Mesenchymal stem cell (in vitro differentiated cells and primary cell): Measurements from ENCODE around the gene PLXNA1.

Experiments
- DNase-seq: peaks from one replicate; pipeline ENCODE4 v3.0.0-alpha.2; 2013
- H2AFZ ChIP-seq: one replicate; pipeline ENCODE4 v1.6.1; 2013; ENCODE audit warnings: low read depth, mild to moderate bottlenecking, control low read depth, inconsistent platforms, low read length, moderate library complexity
- H2AK5ac ChIP-seq: 2 replicates; pipeline ENCODE4 v1.6.1; 2013; ENCODE audit warnings: low read length, moderate library complexity, mild to moderate bottlenecking, inconsistent platforms; ENCODE audit not compliant: severe bottlenecking
- H2BK120ac ChIP-seq: one replicate; pipeline ENCODE4 v1.6.1; 2013; ENCODE audit warnings: low read depth, mild to moderate bottlenecking, inconsistent platforms, low read length, moderate library complexity
- H2BK12ac ChIP-seq, 2 experiments: one replicate each; pipeline ENCODE4 v1.6.1; 2013; ENCODE audit warnings: inconsistent platforms in 2 of 2, low read length in 2 of 2, mild to moderate bottlenecking in 2 of 2, moderate library complexity in 2 of 2, control low read depth in 1 of 2
- H2BK15ac ChIP-seq: one replicate; pipeline ENCODE4 v1.6.1; 2013; ENCODE audit warnings: mild to moderate bottlenecking, low read depth, inconsistent platforms; ENCODE audit not compliant: poor library complexity, severe bottlenecking
- H2BK5ac ChIP-seq: 2 replicates; pipeline ENCODE4 v1.6.1; 2013; ENCODE audit warnings: low read depth, mild to moderate bottlenecking, low read length, control low read depth, inconsistent platforms; ENCODE audit not compliant: poor library complexity, severe bottlenecking
- H3K14ac ChIP-seq, 2 experiments: one replicate each; pipeline ENCODE4 v1.6.1; 2013; ENCODE audit warnings: inconsistent platforms in 2 of 2, low read length in 2 of 2, control low read depth in 1 of 2, mild to moderate bottlenecking in 1 of 2, moderate library complexity in 1 of 2
- H3K18ac ChIP-seq, 2 experiments: one replicate each; pipeline ENCODE4 v1.6.1; 2013; ENCODE audit warnings: inconsistent platforms in 2 of 2, low read length in 2 of 2, control low read depth in 1 of 2, low read depth in 1 of 2, mild to moderate bottlenecking in 1 of 2
- H3K23ac ChIP-seq, 2 experiments: one replicate each; pipeline ENCODE4 v1.6.1; 2013; ENCODE audit warnings: inconsistent platforms in 2 of 2, low read length in 2 of 2, mild to moderate bottlenecking in 2 of 2, moderate library complexity in 2 of 2, control low read depth in 1 of 2
- H3K27ac ChIP-seq: 2 replicates; pipeline ENCODE4 v1.5.1; 2013; ENCODE audit warnings: mild to moderate bottlenecking, moderate library complexity, low read length, control low read depth, inconsistent platforms; ENCODE audit not compliant: poor library complexity, severe bottlenecking
- H3K27me3 ChIP-seq, 2 experiments: 2 replicates each; pipeline versions ENCODE4 v1.6.1 to v1.7.0; 2013; ENCODE audit warnings: low read length in 2 of 2, mild to moderate bottlenecking in 2 of 2, moderate library complexity in 2 of 2, control low read depth in 1 of 2, inconsistent platforms in 1 of 2; ENCODE audit not compliant: control insufficient read depth in 1 of 2, insufficient read depth in 1 of 2
- H3K36me3 ChIP-seq, 2 experiments: 2 replicates each; pipeline versions ENCODE4 v1.6.1 to v1.7.0; 2013; ENCODE audit warnings: low read length in 2 of 2, control low read depth in 1 of 2, inconsistent platforms in 1 of 2, low read depth in 1 of 2, mild to moderate bottlenecking in 1 of 2; ENCODE audit not compliant: insufficient read depth in 2 of 2, control insufficient read depth in 1 of 2
- H3K4ac ChIP-seq, 2 experiments: one replicate each; pipeline ENCODE4 v1.6.1; 2013; ENCODE audit warnings: inconsistent platforms in 2 of 2, low read length in 2 of 2, mild to moderate bottlenecking in 2 of 2, moderate library complexity in 2 of 2, control low read depth in 1 of 2, low read depth in 1 of 2
- H3K4me1 ChIP-seq: 2 replicates; pipeline ENCODE4 v1.6.1; 2013; ENCODE audit warnings: low read depth, low read length, control low read depth; ENCODE audit not compliant: control insufficient read depth, insufficient read depth
- H3K4me2 ChIP-seq: 2 replicates; pipeline ENCODE4 v1.6.1; 2013; ENCODE audit warnings: low read length, mild to moderate bottlenecking, inconsistent platforms; ENCODE audit not compliant: poor library complexity, severe bottlenecking
- H3K4me3 ChIP-seq, 2 experiments: 2 replicates each; pipeline versions ENCODE4 v1.5.1 to v1.7.0; 2013; ENCODE audit warnings: low read length in 2 of 2, mild to moderate bottlenecking in 2 of 2, control low read depth in 1 of 2, low read depth in 1 of 2; ENCODE audit not compliant: insufficient read depth in 1 of 2
- H3K79me1 ChIP-seq: replicated peaks from 2 replicates; pipeline ENCODE4 v1.6.1; 2013; ENCODE audit warnings: mild to moderate bottlenecking, control low read depth, low read length, inconsistent platforms; ENCODE audit not compliant: poor library complexity, severe bottlenecking
- H3K9ac ChIP-seq: 2 replicates; pipeline ENCODE4 v1.7.0; 2013; ENCODE audit warnings: mild to moderate bottlenecking, low read length, moderate library complexity
- H3K9me3 ChIP-seq: 2 replicates; pipeline ENCODE4 v1.7.0; 2013; ENCODE audit warnings: mild to moderate bottlenecking, low read length; ENCODE audit not compliant: control insufficient read depth
- H4K8ac ChIP-seq: one replicate; pipeline ENCODE4 v1.6.1; 2013; ENCODE audit warnings: inconsistent platforms, mild to moderate bottlenecking, low read length, moderate library complexity
- H4K91ac ChIP-seq: one replicate; pipeline ENCODE4 v1.6.1; 2013; ENCODE audit warnings: mild to moderate bottlenecking, low read length, inconsistent platforms
- WGBS: methylation state at CpG from one replicate; pipeline ENCODE4 v1.1.7; 2013; ENCODE audit warnings: mixed read lengths; 5-methylcytosine and 5-hydroxymethylcytosine counted together

Gene PLXNA1

GRCh38 chr3:126985132-126985985, 2.4 kb downstream of the PLXNA1 start:
- no peak overlapping the region for H2BK15ac ChIP-seq
- H3K4me2 ChIP-seq, result no peak overlapping the region
- peak overlapping the region; percentile 49 for H4K91ac ChIP-seq
- no peak overlapping the region for H2AK5ac ChIP-seq
- peaks cover 42% of the 10 kb centered on the region for H3K4me1 ChIP-seq
- H3K36me3 ChIP-seq, result peaks cover 19 to 36% of the 10 kb centered on the region in 2 experiments
- H3K9ac ChIP-seq, result peak overlapping the region; percentile 83
- 85% methylated on average over 17 of the region's 17 CpGs for WGBS
- H3K27ac ChIP-seq, result no peak overlapping the region
- H3K79me1 ChIP-seq, result peaks cover 16% of the 10 kb centered on the region
- no peaks in the 10 kb centered on the region for H3K9me3 ChIP-seq
- H3K14ac ChIP-seq, result no peak overlapping the region
- no peak overlapping the region for H4K8ac ChIP-seq
- peak overlapping the region in 1 of 2 experiments; percentile 5 for H3K4ac ChIP-seq
- peak overlapping the region in 1 of 2 experiments; percentile 86 for H3K4me3 ChIP-seq
- H2BK120ac ChIP-seq, result no peak overlapping the region
- no peak overlapping the region for H2BK12ac ChIP-seq
- no peak for DNase-seq
- no peaks in the 10 kb centered on the region for H3K27me3 ChIP-seq
- no peak overlapping the region for H3K23ac ChIP-seq
- H3K18ac ChIP-seq, result peak overlapping the region in 1 of 2 experiments; percentile 73
- H2BK5ac ChIP-seq, result no peak overlapping the region
- H2AFZ ChIP-seq, result no peak overlapping the region

GRCh38 chr3:126986001-126986400, 3.1 kb downstream of the PLXNA1 start:
- H3K4ac ChIP-seq, result no peak overlapping the region
- no peak overlapping the region for H2BK12ac ChIP-seq
- H3K23ac ChIP-seq, result peak overlapping the region in 1 of 2 experiments; percentile 62
- peak overlapping the region; percentile 38 for H3K9ac ChIP-seq
- H3K27ac ChIP-seq, result no peak overlapping the region
- no peak overlapping the region for H2BK120ac ChIP-seq
- peaks cover 25 to 42% of the 10 kb centered on the region in 2 experiments for H3K36me3 ChIP-seq
- no peak overlapping the region for H3K18ac ChIP-seq
- peak overlapping the region in 1 of 2 experiments; percentile 86 for H3K4me3 ChIP-seq
- no peak for DNase-seq
- peaks cover 42% of the 10 kb centered on the region for H3K4me1 ChIP-seq
- H2AK5ac ChIP-seq, result no peak overlapping the region
- 55% methylated on average over 9 of the region's 9 CpGs for WGBS
- H3K79me1 ChIP-seq, result peaks cover 20% of the 10 kb centered on the region
- H2AFZ ChIP-seq, result no peak overlapping the region
- no peak overlapping the region for H2BK15ac ChIP-seq
- H4K8ac ChIP-seq, result no peak overlapping the region
- H4K91ac ChIP-seq, result no peak overlapping the region
- no peak overlapping the region for H3K14ac ChIP-seq
- no peak overlapping the region for H3K4me2 ChIP-seq
- no peak overlapping the region for H2BK5ac ChIP-seq
- H3K27me3 ChIP-seq, result no peaks in the 10 kb centered on the region
- H3K9me3 ChIP-seq, result no peaks in the 10 kb centered on the region

GRCh38 chr3:126987129-126987528, 4.2 kb downstream of the PLXNA1 start:
- Histone ChIP-seq H2BK15ac (no peak overlapping the region), H2BK120ac (no peak overlapping the region), H4K8ac (no peak overlapping the region), H3K9ac (no peak overlapping the region), H3K14ac (no peak overlapping the region), H3K4me2 (no peak overlapping the region), H3K9me3 (no peaks in the 10 kb centered on the region), H3K27ac (no peak overlapping the region), H3K4me1 (peaks cover 42% of the 10 kb centered on the region), H3K27me3 (no peaks in the 10 kb centered on the region), H2AK5ac (no peak overlapping the region), H2BK5ac (no peak overlapping the region), H3K79me1 (peaks cover 27% of the 10 kb centered on the region), H3K4ac (no peak overlapping the region), H4K91ac (no peak overlapping the region), H3K18ac (no peak overlapping the region), H3K36me3 (peaks cover 29 to 54% of the 10 kb centered on the region in 2 experiments), H3K23ac (no peak overlapping the region), H3K4me3 (no peak overlapping the region), H2BK12ac (no peak overlapping the region), H2AFZ (no peak overlapping the region)
- no peak for DNase-seq
- 89% methylated on average over 4 of the region's 4 CpGs for WGBS

- no peak overlapping the region for H2BK5ac ChIP-seq
- no peak overlapping the region for H2BK12ac ChIP-seq
- H3K36me3 ChIP-seq, result peaks cover 31 to 58% of the 10 kb centered on the region in 2 experiments
- H3K79me1 ChIP-seq, result peaks cover 30% of the 10 kb centered on the region
- no peak overlapping the region for H3K4me2 ChIP-seq
- 93% methylated on average over 8 of the region's 8 CpGs for WGBS
- H3K4me1 ChIP-seq, result peaks cover 38% of the 10 kb centered on the region
- no peak overlapping the region for H4K8ac ChIP-seq
- no peak overlapping the region for H2AK5ac ChIP-seq
- H3K27me3 ChIP-seq, result no peaks in the 10 kb centered on the region
- DNase-seq, result no peak
- no peak overlapping the region for H4K91ac ChIP-seq
- no peak overlapping the region for H2BK15ac ChIP-seq
- H3K18ac ChIP-seq, result no peak overlapping the region
- no peak overlapping the region for H3K4ac ChIP-seq
- H2BK120ac ChIP-seq, result no peak overlapping the region
- H3K9me3 ChIP-seq, result no peaks in the 10 kb centered on the region
- H3K23ac ChIP-seq, result no peak overlapping the region
- H3K14ac ChIP-seq, result no peak overlapping the region
- no peak overlapping the region for H3K9ac ChIP-seq
- H2AFZ ChIP-seq, result no peak overlapping the region
- no peak overlapping the region for H3K4me3 ChIP-seq
- H3K27ac ChIP-seq, result no peak overlapping the region
Observed at GRCh38 chr3:126987596-126987995, 4.7 kb downstream of the PLXNA1 start.
